HepG2 (cell line): ENCODE results near the gene HPD. TPM values are rescaled to one million over a fixed set of nuclear protein-coding genes. Genes with fewer than 3 reads are reported as not detected.

Experiments used
- ATF4 ChIP-seq, 2 experiments: fragments of 450-650 bp in 1 of 2; sonication (generic) in 1 of 2; formaldehyde crosslinking; IDR thresholded peaks; 2 replicates each; pipeline versions ENCODE4 v1.5.0 to v1.8.0; 2020 to 2022; ENCODE audit warnings: mild to moderate bottlenecking in 1 of 2, missing genetic modification reagents in 1 of 2
- CEBPZ ChIP-seq: IDR thresholded peaks from 2 replicates; pipeline ENCODE4 v1.6.1; 2012; ENCODE audit warnings: low read length, improper control_type of control experiment
- E2F1 ChIP-seq: sonication (generic); formaldehyde crosslinking; IDR thresholded peaks from 2 replicates; pipeline ENCODE4 v1.5.0; 2020; ENCODE audit warnings: missing genetic modification reagents
- FLYWCH1 ChIP-seq: sonication (generic); formaldehyde crosslinking; IDR thresholded peaks from 2 replicates; pipeline ENCODE4 v1.8.1; 2023; ENCODE audit warnings: mild to moderate bottlenecking, missing genetic modification reagents
- FOSL2 ChIP-seq: sonication (generic); formaldehyde crosslinking; IDR thresholded peaks from 2 replicates; pipeline ENCODE4 v1.4.0; 2020; ENCODE audit warnings: missing genetic modification reagents
- HES4 ChIP-seq: sonication (generic); formaldehyde crosslinking; IDR thresholded peaks from 2 replicates; pipeline ENCODE4 v1.9.0; 2021; ENCODE audit warnings: mild to moderate bottlenecking, missing genetic modification reagents, borderline replicate concordance
- HNRNPLL ChIP-seq: fragments of 200-400 bp; formaldehyde crosslinking; IDR thresholded peaks from 2 replicates; pipeline ENCODE4 v1.6.1; 2017; ENCODE audit warnings: mild to moderate bottlenecking, low read depth, low read length; ENCODE audit not compliant: poor library complexity, severe bottlenecking
- MED13 ChIP-seq: sonication (generic); formaldehyde crosslinking; IDR thresholded peaks from 2 replicates; pipeline ENCODE4 v1.5.0; 2020; ENCODE audit warnings: missing genetic modification reagents
- NCOA2 ChIP-seq: sonication (generic); formaldehyde crosslinking; IDR thresholded peaks from 2 replicates; pipeline ENCODE4 v1.8.0; 2022; ENCODE audit warnings: inconsistent platforms
- SNAPC5 ChIP-seq: sonication (generic); formaldehyde crosslinking; IDR thresholded peaks from 2 replicates; pipeline ENCODE4 v1.8.1; 2023; ENCODE audit warnings: mild to moderate bottlenecking, missing genetic modification reagents, borderline replicate concordance
- TARDBP ChIP-seq: sonication (generic); formaldehyde crosslinking; IDR thresholded peaks from 2 replicates; pipeline ENCODE4 v1.8.0; 2022; ENCODE audit warnings: mild to moderate bottlenecking, missing genetic modification reagents
- TGIF2 ChIP-seq: IDR thresholded peaks from 2 replicates; pipeline ENCODE4 v1.6.1; 2016; ENCODE audit warnings: control low read depth, missing compliant biosample characterization
- UBTF ChIP-seq: sonication (generic); formaldehyde crosslinking; IDR thresholded peaks from 2 replicates; pipeline ENCODE4 v1.4.0; 2020; ENCODE audit warnings: mild to moderate bottlenecking, missing genetic modification reagents
- ZFP90 ChIP-seq: sonication (generic); formaldehyde crosslinking; IDR thresholded peaks from 2 replicates; pipeline ENCODE4 v1.8.0; 2022; ENCODE audit warnings: missing genetic modification reagents, mild to moderate bottlenecking, inconsistent platforms, borderline replicate concordance
- ZNF367 ChIP-seq: sonication (generic); formaldehyde crosslinking; IDR thresholded peaks from 2 replicates; pipeline ENCODE4 v1.4.0; 2020; ENCODE audit warnings: missing genetic modification reagents, borderline replicate concordance
- ZNF605 ChIP-seq: sonication (generic); formaldehyde crosslinking; IDR thresholded peaks from 2 replicates; pipeline ENCODE4 v1.8.0; 2022; ENCODE audit warnings: mild to moderate bottlenecking, missing genetic modification reagents
- ZNF614 ChIP-seq: IDR thresholded peaks from 2 replicates; pipeline ENCODE4 v1.6.1; 2018; ENCODE audit warnings: missing biosample characterization, missing genetic modification reagents, inconsistent platforms, borderline replicate concordance
- polyA plus RNA-seq, 8 experiments: library from polyadenylated mRNA; depleted of rRNA in 3 of 8; stranded (reverse) in 7 of 8; unstranded in 1 of 8; fragments of >200 nt; fragmentation: Illumina TruSeq in 4 of 8; extraction: Trizol in 4 of 8; gene quantifications; 2 replicates each; pipeline versions ENCODE4 v1.2.1 to v1.2.3, GENCODE V29; 2011 to 2016; ENCODE audit warnings: low read depth in 4 of 8, missing spikeins in 1 of 8, mixed read lengths in 1 of 8; ENCODE audit not compliant: insufficient read depth in 1 of 8
- total RNA-seq, 5 experiments: library from RNA; depleted of rRNA; stranded (reverse); fragments of >200 nt; fragmentation: Illumina TruSeq; extraction: Trizol; gene quantifications; 2 replicates each; pipeline ENCODE4 v1.2.3, GENCODE V29; 2016; ENCODE audit warnings: low read depth in 1 of 5

Gene HPD
- total and polyA plus RNA-seq, 2 of the 13 experiments (the other 11 are each of a cell fraction or from before 2014, with no cell fraction given): 120 to 195 TPM

GRCh38 chr12:121792607-121793439 is 65.8 kb downstream of the HPD start (continued):
- TF ChIP-seq CEBPZ: no peak
- 0 out of 2 replicates have a peak, but pooled peaks have one; percentile 60 for TF ChIP-seq ZNF605 (CRISPR knock-in tag)
- no peak for TF ChIP-seq E2F1 (CRISPR knock-in tag)
- TF ChIP-seq ATF4 (CRISPR knock-in tag; IDR thresholded peaks at IDR 0.05): no peak
- no peak for TF ChIP-seq HNRNPLL
- TF ChIP-seq ZNF367 (CRISPR knock-in tag): no peak
- TF ChIP-seq TARDBP: no peak
- TF ChIP-seq UBTF (CRISPR knock-in tag): peak; percentile 73
- no peak for TF ChIP-seq FLYWCH1 (CRISPR knock-in tag)
- TF ChIP-seq NCOA2: no peak
- TF ChIP-seq SNAPC5: no peak
- no peak; the same call in 1 of the 2 replicates for TF ChIP-seq FOSL2 (CRISPR knock-in tag)
- no peak for TF ChIP-seq ZFP90 (CRISPR knock-in tag)
- TF ChIP-seq HES4 (CRISPR knock-in tag): 0 out of 2 replicates have a peak, but pooled peaks have one; percentile 14
- TF ChIP-seq MED13 (CRISPR knock-in tag): no peak
- TF ChIP-seq TGIF2 (CRISPR knock-in tag): no peak
- TF ChIP-seq ZNF614 (CRISPR knock-in tag): peak; percentile 16; the same call in 1 of the 2 replicates
